ENCODE results near the gene SEMA6B. TPM values are rescaled to one million over a fixed set of nuclear protein-coding genes. Genes with fewer than 3 reads are reported as not detected.

Gene SEMA6B
- polyA plus RNA-seq, 1 donor (not counting 4 experiments of a cell fraction or from before 2014, with no cell fraction given) = 0.41 TPM

DNA sequence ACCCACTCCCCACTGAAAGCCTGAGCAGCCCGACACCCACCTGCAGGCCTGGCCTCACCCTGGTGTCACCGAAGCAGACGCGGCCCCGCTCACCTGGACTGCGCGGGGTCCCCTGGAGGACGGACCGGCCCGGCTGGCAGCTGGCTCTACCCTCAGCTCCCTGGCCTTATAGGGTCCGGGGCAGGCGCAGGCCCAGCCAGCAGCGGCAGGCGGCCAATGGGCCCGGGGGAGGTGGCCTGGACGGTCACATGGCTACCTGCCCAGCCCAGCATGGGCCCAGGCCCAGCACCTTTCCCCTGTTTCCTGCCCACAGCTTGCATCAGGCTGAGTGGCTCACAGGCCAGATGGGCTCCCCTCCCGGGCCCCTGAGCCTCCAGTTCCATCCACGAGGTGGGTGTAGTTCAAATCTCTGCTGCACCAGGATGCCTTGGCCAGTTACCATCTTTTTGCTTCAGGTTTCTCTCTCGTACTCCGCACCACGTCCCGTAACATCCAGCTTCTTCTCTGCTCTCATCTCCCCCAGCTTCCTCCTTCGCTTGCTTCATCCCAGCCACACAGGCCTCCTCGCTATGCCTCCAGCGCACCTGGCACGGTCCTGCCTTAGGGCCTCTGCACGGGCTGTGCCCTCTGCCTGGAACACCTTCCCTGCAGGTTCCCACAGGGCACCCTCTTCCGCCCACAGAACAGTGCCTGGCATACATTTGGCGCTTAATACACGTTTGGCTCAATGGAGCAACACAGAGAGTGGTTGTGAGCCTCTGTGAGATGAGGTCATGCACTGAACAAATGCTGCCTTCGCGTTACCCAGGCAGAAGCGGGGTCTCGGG is 40.9 kb downstream of the SEMA6B start, which contains the start of gene PLIN4:
Gene PLIN4, minus strand, starts transcription at position 142 of the 827 bp plus-strand sequence. CDS start 214 bp downstream, outside the sequence.
- H3K36me3 ChIP-seq (ENCODE audit: control insufficient read depth in 2 of 2, extremely low read depth in 1 of 2, insufficient read depth in 2 of 2, low read length in 2 of 2) = no peaks in the 10 kb centered on the region
- no peak for TF ChIP-seq EZH2 (IDR thresholded peaks at IDR 0.05; ENCODE audit: low read length)
- TF ChIP-seq, protein P1, sequence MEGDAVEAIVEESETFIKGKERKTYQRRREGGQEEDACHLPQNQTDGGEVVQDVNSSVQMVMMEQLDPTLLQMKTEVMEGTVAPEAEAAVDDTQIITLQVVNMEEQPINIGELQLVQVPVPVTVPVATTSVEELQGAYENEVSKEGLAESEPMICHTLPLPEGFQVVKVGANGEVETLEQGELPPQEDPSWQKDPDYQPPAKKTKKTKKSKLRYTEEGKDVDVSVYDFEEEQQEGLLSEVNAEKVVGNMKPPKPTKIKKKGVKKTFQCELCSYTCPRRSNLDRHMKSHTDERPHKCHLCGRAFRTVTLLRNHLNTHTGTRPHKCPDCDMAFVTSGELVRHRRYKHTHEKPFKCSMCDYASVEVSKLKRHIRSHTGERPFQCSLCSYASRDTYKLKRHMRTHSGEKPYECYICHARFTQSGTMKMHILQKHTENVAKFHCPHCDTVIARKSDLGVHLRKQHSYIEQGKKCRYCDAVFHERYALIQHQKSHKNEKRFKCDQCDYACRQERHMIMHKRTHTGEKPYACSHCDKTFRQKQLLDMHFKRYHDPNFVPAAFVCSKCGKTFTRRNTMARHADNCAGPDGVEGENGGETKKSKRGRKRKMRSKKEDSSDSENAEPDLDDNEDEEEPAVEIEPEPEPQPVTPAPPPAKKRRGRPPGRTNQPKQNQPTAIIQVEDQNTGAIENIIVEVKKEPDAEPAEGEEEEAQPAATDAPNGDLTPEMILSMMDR (optimal IDR thresholded peaks at IDR 0.05 in 1 of 3, IDR thresholded peaks at IDR 0.05 in 1 of 3, conservative IDR thresholded peaks at IDR 0.05 in 1 of 3; ENCODE audit: extremely low read depth in 1 of 3, insufficient read depth in 2 of 3, low read length in 3 of 3) = no peak
- no peak within 1 kb of the TSS for H3K4me2 ChIP-seq (ENCODE audit: control insufficient read depth, extremely low read depth, insufficient read depth, low read depth, low read length)
- peaks cover 8% of the 10 kb centered on the region for H3K27me3 ChIP-seq (ENCODE audit: control insufficient read depth, extremely low read depth, insufficient read depth, low read length)
- dilution Hi-C loops (cut with MboI; ENCODE audit: extremely low pct_ligation_motif_present, low sequenced_read_pairs) = no loop called here
- peaks cover 11% of the 10 kb centered on the region for H3K4me1 ChIP-seq (ENCODE audit: control insufficient read depth, extremely low read depth, insufficient read depth, low read length)
- FAIRE-seq = no peak
- H3K9me1 ChIP-seq (ENCODE audit: control insufficient read depth, extremely low read depth, insufficient read depth, low read length) = no peaks in the 10 kb centered on the region
- no peaks in the 10 kb centered on the region for H4K20me1 ChIP-seq (ENCODE audit: control insufficient read depth, extremely low read depth, insufficient read depth, low read length)
- no peak within 1 kb of the TSS for H3K27ac ChIP-seq (ENCODE audit: control insufficient read depth, insufficient read depth, low read length)
- H3K79me2 ChIP-seq (ENCODE audit: control insufficient read depth, insufficient read depth, low read length) = no peaks in the 10 kb centered on the region
- no peak within 1 kb of the TSS for H3K9ac ChIP-seq (ENCODE audit: control insufficient read depth, extremely low read depth, insufficient read depth, low read length)
- no peak for DNase-seq (ENCODE audit: low read depth, low spot score)
- no peak within 1 kb of the TSS for H2AFZ ChIP-seq (ENCODE audit: control insufficient read depth, low read length)
- no peaks in the 10 kb centered on the region for H3K9me3 ChIP-seq (ENCODE audit: control insufficient read depth, low read depth, low read length)
- no peak within 1 kb of the TSS for H3K4me3 ChIP-seq (ENCODE audit: control insufficient read depth in 2 of 3, extremely low read depth in 1 of 3, insufficient read depth in 2 of 3, low read depth in 1 of 3, low read length in 3 of 3)

DNA sequence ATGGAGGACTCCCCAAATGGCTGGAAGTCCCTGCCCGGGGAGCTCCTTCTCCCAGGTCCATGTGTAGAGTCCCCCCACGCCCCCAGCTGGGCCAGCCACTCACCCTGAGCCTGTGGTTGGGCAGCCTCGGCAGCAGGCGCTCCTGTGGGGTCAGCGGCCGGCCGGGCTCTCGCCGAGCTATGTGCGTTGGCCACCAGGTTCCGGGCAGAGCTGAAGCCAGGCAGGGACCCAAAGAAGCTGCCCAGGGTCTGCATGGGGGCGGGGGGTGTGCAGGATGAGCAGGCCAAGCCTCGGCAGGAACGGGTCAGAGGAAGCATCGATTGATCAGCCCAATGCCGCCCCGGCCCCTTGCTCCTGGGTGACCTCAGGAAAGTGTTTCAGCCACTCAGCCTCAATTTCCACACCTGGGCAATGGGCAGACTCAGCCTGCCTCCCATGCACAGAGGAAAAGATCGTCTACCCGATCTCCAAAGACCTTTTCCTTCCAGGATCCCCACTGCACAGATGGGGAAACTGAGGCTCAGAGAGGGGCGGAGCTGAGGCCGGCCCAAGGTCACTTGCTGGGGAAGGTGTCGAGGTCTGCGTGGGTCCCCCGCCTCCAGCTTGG is 41.9 kb downstream of the SEMA6B start:
- Histone ChIP-seq H3K4me2 (ENCODE audit: control insufficient read depth, extremely low read depth, insufficient read depth, low read depth, low read length) (no peak overlapping the region), H3K79me2 (ENCODE audit: control insufficient read depth, insufficient read depth, low read length) (no peaks in the 10 kb centered on the region), H3K9me1 (ENCODE audit: control insufficient read depth, extremely low read depth, insufficient read depth, low read length) (no peaks in the 10 kb centered on the region), H3K9me3 (ENCODE audit: control insufficient read depth, low read depth, low read length) (no peaks in the 10 kb centered on the region), H3K9ac (ENCODE audit: control insufficient read depth, extremely low read depth, insufficient read depth, low read length) (no peak overlapping the region), H3K4me3 (ENCODE audit: control insufficient read depth in 2 of 3, extremely low read depth in 1 of 3, insufficient read depth in 2 of 3, low read depth in 1 of 3, low read length in 3 of 3) (no peak overlapping the region), H3K27ac (ENCODE audit: control insufficient read depth, insufficient read depth, low read length) (no peak overlapping the region), H2AFZ (ENCODE audit: control insufficient read depth, low read length) (no peak overlapping the region), H3K27me3 (ENCODE audit: control insufficient read depth, extremely low read depth, insufficient read depth, low read length) (peaks cover 8% of the 10 kb centered on the region), H3K4me1 (ENCODE audit: control insufficient read depth, extremely low read depth, insufficient read depth, low read length) (peaks cover 11% of the 10 kb centered on the region), H4K20me1 (ENCODE audit: control insufficient read depth, extremely low read depth, insufficient read depth, low read length) (no peaks in the 10 kb centered on the region), H3K36me3 (ENCODE audit: control insufficient read depth in 2 of 2, extremely low read depth in 1 of 2, insufficient read depth in 2 of 2, low read length in 2 of 2) (no peaks in the 10 kb centered on the region)
- FAIRE-seq (no peak), DNase-seq (ENCODE audit: low read depth, low spot score) (no peak)
- dilution Hi-C loops (cut with MboI; ENCODE audit: extremely low pct_ligation_motif_present, low sequenced_read_pairs) = no loop called here
- TF ChIP-seq EZH2 (IDR thresholded peaks at IDR 0.05; ENCODE audit: low read length) = no peak
- TF ChIP-seq, protein P1 (optimal IDR thresholded peaks at IDR 0.05 in 1 of 3, IDR thresholded peaks at IDR 0.05 in 1 of 3, conservative IDR thresholded peaks at IDR 0.05 in 1 of 3; ENCODE audit: extremely low read depth in 1 of 3, insufficient read depth in 2 of 3, low read length in 3 of 3) = no peak

Data from keratinocyte (primary cell).